HG03060 (cell line): ENCODE measurements around the gene DPEP2.
"Not testable (repeated sequence)": the region's sequence is repeated elsewhere in the genome, so short reads cannot be mapped to it uniquely, and the experiment has no call there.

Experiments
- ATAC-seq: cut with Tn5 transposase; IDR thresholded peaks from one replicate; pipeline ENCODE4 v1.9.1; 2021; ENCODE audit warnings: low read depth, moderate number of reproducible peaks; ENCODE audit not compliant: unreplicated experiment

Gene DPEP2, protein sequence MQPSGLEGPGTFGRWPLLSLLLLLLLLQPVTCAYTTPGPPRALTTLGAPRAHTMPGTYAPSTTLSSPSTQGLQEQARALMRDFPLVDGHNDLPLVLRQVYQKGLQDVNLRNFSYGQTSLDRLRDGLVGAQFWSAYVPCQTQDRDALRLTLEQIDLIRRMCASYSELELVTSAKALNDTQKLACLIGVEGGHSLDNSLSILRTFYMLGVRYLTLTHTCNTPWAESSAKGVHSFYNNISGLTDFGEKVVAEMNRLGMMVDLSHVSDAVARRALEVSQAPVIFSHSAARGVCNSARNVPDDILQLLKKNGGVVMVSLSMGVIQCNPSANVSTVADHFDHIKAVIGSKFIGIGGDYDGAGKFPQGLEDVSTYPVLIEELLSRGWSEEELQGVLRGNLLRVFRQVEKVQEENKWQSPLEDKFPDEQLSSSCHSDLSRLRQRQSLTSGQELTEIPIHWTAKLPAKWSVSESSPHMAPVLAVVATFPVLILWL

DNA sequence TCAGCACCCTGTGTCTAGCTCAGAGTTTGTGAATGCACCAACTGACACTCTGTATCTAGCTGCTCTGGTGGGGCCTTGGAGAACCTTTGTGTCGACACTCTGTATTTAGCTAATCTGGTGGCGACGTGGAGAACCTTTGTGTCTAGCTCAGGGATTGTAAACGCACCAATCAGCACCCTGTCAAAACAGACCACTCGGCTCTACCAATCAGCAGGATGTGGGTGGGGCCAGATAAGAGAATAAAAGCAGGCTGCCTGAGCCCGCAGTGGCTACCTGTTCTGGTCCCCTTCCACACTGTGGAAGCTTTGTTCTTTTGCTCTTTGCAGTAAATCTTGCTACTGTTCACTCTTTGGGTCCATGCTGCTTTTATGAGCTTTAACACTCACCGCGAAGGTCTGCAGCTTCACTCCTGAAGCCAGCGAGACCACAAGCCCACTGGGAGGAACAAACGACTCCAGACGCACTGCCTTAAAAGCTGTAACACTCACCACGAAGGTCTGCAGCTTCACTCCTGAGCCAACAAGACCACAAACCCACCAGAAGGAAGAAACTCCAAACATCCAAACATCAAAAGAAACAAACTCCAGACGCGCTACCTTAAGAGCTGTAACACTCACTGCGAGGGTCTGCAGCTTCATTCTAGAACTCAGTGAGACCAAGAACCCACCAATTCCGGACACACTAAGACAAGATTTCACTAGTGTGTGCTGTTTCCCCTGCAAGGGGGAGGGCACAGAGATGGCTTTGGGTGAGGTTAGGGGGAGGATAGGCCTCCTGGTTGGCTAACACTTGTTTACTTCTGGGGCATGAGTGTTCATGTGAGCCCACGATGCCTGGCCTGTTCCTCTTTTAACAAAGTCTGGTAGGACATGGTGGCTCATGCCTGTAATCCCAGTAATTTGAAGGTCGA, at the start of gene DPEP2:
TSS of gene DPEP2 (minus strand) at position 706 of the 910 bp plus-strand sequence. CDS start 6,272 bp downstream, outside the sequence.
- not testable (repeated sequence) for ATAC-seq

DNA sequence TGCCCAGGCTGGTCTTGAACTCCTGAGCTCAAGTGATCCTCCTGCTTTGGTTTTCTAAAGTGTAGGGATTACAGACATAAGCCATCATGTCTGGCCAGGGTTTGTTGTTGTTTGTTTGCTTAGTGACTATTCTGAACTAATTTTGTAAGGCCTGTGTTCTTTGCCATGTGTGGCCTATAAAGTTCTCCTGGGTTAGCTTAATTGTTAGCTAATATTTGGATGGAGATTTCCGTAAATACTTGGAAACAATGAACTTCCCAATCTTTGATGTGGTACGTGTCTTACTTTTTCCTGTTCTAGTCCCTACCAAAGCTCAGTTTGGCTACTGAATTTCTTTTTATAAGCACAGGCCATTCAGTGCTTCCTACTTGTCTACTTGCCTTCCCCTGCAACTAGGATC, 48.7 kb upstream of the DPEP2 start:
- ATAC-seq: no peak

DNA sequence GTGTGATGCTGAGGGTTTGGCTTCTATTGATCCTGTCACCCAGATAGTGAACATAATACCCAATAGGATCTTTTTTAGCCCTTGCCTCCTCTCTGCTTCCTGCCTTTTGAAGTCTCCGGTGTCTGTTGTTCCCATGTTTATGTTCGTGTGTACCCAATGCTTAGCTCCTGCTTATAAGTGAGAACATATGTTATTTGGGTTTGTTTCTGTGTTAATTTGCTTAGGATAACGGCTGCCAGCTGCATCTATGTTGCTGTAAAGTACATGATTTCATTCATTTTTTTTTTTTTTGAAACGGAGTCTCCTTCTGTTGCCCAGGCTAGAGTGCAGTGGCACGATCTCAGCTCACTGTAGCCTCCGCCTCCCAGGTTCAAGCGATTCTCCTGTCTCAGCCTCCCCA, 46.8 kb upstream of the DPEP2 start:
- no peak for ATAC-seq

DNA sequence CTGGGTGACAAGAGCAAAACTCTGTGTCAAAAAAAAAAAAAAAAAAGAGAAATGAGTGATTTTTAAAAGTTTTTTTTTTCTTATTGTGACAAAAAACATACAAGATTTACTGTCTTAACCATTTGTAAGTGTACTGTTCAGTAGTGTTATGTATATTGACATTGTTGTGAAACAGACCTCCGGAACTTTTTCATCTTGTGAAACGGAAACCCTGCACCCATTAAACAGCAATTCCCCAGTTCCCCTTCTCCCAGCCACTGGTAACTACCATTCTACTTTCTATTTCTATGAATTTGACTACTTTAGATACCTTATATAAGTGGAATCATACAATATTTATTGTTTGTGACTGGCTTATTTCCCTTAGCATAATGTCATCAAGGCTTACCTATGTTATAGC, 42.5 kb upstream of the DPEP2 start:
- ATAC-seq: no peak

DNA sequence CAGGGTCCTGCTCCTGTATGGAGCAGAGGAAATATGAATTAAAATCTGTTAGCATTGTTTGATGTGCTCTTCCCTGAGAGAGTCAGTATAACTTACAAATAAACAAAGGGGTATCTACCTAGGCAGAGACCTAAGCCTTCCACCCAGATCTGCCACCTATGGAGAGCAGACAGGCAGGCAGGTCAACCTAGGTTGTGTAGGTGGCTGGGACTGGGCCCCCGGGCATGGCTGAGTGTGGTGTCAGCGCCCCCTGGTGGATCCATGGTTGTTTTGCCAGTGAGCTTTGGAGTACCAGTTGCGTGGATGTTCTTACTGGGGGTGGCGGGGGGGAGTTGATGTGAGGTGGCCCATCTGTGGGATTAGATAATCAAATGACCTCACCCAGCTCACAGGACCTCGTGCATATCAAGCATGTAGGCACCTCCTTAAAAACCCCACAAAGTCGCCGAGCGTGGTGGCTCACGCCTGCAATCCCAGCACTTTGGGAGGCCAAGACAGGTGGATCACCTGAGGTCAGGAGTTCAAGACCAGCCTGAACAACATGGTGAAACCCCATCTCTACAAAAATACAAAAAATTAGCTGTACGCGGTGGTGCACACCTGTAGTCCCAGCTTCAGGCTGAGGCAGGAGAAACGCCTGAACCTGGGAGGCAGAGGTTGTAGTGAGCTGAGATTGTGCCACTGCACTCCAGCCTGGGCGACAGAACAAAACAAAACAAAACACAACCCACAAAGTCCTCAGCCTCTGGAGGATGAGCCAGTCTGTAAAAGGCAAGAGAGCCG, 41.4 kb upstream of the DPEP2 start:
- peak; percentile 69 for ATAC-seq

DNA sequence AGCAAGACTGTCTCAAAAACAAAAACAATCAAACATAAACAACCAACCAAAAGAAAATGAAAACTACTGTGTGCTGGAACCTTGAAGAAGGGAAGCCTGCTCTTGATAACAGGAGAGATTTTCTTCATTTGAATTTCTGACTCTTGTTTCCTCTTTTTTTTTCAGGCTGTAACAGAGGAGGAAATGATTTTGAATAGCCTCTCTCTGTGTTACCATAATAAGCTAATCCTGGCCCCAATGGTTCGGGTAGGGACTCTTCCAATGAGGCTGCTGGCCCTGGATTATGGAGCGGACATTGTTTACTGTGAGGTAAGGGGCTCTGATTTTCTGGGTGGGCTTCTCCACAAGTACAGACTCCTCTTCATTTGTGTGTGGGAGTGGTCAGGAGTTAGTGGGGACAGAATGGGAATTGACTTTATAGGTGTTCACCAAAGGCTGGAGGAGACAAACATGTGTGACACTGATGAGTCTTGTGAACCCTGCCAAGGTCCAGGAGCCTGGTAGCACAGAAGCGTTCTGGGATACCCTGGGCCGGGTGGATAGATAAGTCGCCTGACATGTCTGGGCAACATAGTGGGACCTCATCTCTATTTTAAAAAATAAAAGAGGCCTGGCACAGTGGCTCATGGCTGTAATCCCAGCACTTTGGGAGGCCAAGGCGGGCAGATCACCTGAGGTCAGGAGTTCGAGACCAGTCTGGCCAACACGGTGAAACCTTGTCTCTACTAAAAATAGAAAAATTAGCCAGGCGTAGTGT, 38.7 kb upstream of the DPEP2 start:
- ATAC-seq: no peak

DNA sequence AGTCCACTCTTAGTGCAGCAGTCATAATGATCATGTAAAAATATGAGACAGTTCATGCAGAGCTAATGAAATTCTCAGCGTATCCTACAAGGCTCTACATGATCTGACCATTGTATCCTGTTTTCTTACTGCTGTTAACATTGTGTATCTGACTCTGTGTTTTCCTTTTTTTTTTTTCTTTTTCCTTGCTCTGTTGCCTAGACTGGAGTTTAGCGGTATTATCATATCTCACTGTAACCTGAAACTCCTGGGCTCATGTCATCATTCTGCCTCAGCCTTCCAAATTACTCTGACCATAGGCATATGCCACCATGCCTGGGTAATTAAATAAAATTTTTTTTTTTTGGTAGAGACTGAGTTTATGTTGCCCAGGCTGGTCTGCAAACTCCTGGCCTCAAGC, 35.9 kb upstream of the DPEP2 start:
- ATAC-seq: no peak

DNA sequence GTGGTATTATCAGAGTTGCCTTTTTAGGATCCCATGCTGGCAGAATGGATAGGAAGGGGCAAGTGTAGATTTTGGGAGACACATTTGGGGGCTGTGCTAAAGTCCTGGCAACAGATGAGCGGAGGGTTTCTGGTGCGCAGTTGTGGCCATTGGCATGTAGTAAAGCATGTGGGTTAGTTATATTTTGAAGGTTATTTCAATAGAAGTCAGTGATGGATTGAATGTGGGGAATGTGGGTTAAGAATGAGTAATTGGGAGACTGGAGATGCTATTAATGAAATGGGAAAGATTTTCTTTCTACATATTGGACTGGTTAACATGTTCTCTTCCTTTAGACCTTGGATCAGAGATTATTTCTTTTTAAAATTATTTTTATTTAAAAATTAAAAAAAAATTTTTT, 33.8 kb upstream of the DPEP2 start:
- no peak for ATAC-seq

DNA sequence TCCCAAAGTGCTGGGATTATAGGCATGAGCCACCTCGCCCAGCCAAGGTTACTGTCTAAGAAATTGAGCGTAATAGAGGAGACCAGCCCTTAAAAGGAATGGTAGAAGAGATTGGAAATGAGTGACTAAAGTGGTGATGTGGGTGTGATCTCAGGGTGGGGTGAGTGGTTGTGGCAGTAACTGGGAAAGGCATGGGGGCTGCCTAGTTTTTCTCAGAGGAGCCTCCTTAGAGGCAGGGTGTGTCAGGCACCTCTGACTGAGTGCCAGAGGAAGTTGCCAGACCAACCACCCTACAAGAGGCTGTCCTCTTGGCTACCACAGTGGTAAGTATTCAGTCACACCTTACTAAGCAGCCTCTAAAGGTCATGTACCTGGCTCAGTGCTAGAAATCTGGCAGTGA, 32.7 kb upstream of the DPEP2 start:
- no peak for ATAC-seq

DNA sequence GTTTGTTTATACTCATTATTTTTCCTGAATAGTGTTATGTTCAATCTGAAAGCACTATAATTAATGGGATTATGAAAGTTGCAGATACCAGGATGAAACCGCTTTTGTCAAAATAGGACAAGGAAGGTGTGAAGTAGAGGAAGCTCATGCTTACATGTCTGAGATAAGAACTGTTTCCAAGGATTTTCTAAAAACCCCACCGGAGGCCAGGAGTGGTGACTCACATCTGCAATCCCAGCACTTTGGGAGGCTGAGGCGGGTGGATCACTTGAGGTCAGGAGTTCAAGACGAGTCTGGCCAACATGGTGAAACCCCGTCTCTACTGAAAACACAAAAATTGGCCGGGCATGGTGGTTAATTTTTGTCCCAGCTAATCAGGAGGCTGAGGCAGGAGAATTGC, 30.8 kb upstream of the DPEP2 start:
- ATAC-seq: not testable (repeated sequence)

DNA sequence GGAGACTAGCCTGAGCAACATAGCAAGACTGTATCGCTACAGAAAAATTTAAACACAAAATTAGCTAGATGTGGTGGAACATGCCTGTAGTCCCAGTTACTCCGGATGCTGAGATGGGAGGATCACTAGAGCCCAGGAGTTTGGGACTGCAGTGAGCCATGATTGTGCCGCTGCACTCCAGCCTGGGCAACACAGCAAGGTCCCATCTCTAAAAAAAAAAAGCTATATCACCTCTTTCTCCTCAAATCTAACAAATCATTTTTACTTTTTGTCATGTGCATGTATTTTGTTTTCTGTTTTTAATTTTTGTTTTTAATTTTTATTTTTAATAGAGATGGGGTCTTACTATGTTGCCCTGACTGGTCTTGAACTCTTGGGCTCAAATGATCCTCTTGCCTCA, 29.7 kb upstream of the DPEP2 start:
- no peak for ATAC-seq

DNA sequence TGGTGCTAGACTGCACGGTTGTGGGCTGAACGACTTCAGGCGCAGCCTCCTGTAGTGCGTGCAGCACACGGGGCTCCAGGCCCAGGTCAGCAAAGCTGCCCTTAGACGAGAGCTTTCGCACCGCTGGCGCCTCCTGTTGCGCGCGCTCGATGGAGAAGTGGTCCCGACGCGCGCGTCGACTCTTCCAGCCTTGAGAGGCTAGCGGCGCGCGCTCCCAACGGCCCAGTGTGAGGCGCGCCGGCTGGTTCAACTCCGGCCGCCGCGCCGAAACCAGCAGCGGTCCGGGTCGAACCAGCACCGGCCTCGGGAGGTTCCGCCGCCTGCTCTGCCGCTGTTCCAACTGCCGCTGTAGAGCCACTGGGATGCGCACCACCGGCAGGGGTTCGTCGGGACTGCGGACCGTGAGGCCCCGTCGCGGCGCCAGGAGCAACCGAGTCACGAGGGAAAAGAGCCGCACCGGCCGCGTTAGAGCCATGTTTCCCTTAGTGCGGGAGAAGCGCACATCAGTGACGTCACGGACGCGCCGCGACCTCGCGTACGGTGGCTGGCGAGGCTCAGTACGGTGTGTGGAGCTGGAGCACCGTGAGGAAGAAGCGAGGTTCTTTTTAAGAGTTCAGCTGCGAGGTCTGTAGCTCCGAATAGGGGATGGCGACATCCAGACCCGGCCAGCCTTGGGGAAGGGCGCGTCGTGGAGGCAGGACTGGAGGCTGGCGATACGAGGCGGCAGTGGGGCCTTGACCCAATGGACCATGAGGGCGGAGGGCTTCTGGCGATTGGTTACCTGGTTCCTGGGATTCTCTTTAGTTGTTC, 23.6 kb upstream of the DPEP2 start, which contains the start of the genes DDX28 and DUS2:
TSS of gene DDX28 (minus strand) at position 505 of the 810 bp plus-strand sequence. CDS start at position 475, 30 bp downstream.
TSS of gene DUS2 (plus strand) at position 557 of the 810 bp plus-strand sequence. CDS start 14,740 bp downstream, outside the sequence.
- peak; percentile 64 for ATAC-seq

DNA sequence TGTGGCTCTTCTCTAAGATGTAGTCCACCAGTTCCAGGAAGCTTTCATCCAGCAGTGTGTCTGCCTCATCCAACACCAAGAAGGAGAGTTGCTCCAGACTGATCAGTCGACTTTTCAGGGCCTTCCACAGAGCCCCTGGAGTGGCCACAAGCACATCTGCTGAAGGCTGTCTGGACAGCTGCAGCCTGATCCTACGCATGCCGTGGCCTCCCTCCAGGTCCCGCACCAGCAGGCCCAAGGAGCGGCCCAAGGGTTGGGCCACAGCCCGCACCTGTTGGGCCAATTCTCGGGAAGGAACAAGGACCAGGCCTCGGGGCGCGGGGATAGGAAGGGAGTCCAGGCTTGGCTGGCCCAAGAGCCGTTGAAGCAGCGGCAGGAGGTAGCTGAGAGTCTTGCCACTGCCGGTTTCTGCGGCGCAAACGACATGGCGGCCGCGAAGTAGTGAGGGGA, 23.0 kb upstream of the DPEP2 start:
- no peak for ATAC-seq

DNA sequence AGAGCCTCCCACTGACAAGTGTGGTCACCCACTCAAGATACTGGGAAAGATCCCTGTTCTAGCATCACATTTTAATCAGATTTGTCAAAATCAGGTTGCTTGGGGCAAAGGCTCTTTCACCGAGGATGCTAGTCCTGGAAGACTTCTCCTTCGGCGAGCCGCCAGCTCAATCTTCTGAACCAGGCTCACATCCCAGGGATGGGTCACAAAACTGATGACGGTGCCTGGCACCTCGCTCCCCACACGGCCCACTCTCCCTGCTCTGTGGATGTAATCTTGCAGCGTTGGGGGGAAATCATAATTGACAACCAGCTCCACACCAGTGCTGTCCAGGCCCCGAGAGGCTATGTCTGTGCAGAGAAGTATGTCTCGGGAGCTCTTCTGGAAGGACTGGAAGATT, 22.2 kb upstream of the DPEP2 start:
- ATAC-seq: no peak

DNA sequence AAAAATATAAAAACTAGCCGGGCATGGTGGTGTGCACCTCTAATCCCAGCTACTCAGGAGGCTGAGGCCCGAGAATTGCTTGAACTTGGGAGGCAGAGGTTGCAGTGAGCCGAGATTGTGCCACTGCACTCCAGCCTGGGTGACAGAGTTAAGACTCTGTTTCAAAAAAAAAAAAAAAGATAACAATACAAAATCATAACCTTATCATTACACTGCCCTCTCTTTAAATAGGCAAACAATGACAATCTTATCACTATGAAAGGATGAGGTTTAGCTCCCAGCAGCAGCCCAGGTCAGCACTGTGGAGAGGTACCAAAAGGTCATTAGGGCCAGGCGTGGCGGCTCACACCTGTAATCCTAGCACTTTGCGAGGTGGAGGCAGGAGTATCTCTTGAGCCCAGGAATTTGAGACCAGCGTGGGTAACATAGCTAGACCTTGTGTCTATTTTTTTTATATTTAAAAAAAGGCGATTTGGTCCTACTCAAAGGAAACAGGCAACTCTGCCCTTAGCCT, 19.9 kb upstream of the DPEP2 start:
- ATAC-seq: no peak

DNA sequence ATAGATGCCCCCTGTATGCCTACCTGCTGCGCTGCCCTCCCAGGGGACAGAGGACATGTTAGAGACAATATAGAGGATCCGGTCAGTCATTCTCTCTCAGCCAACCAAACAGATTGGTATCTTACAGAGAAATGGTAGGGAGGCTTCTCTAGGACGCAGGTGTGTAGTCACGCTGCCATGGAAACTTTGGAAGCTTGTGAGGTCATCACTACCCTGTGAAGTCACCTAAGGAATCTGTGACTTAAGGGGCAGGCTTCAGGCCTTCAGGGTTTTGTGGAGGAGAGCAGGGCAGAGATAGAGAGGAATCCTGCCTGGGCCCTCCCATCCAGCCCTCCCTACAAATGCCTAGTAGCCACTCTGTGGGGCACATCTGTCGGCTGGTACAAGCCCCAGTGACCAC, 16.4 kb upstream of the DPEP2 start, which contains the start of gene DPEP2NB:
TSS of gene DPEP2NB (minus strand) at position 231 of the 400 bp plus-strand sequence. CDS start at position 90, 141 bp downstream.
- ATAC-seq: no peak

DNA sequence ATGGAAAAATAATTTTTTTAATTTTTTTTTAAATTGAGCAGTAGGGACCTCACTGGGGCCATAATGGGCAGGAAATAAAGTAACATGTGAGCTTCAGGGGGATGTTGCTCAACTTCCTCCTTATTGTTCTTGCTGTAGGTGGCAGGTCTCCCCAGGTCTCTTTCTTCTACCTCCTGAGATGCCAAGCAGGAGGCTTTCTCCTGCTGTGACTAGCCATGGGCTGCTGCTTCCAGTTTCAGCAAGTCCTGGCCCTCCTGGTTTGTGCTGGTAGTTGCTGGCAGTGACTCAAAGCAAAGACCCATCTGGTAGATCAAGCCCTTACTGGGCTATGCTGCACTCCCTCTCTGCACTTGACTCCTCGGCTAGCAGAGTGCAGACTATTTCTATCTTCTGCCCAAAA, 14.2 kb upstream of the DPEP2 start:
- ATAC-seq: no peak

DNA sequence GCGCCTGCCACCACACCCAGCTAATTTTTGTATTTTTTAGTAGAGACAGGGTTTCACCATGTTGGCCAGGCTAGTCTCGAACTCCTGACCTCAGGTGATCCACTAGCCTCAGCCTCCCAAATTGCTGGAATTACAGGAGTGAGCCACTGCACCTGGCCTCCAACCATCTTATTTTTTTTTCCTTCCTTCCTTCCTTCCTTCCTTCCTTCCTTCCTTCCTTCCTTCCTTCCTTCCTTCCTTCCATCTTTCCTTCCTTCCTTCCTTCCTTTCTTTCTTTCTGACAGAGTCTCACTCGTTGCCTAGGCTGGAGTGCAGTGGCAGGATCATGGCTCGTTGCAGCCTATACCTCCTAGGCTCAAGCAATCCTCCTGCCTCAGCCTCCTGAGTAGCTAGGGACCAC, 10.6 kb upstream of the DPEP2 start:
- ATAC-seq: not testable (repeated sequence)
